Testis (tissue), 2 donors: ENCODE results near the gene KLRK1.

Experiments
- CTCF ChIP-seq, 3 experiments: fragments of 450-650 bp in 2 of 3; fragments of 200-600 bp in 1 of 3; sonication (generic) in 1 of 3; IDR thresholded peaks; one replicate each; pipeline ENCODE4 v1.5.1; 2016 to 2019; ENCODE audit warnings: antibody characterized with exemption in 3 of 3, mild to moderate bottlenecking in 2 of 3, moderate library complexity in 1 of 3
- POLR2A ChIP-seq: fragments of 450-650 bp; IDR thresholded peaks from one replicate; pipeline ENCODE4 v1.6.1; 2017; ENCODE audit warnings: antibody characterized with exemption, mild to moderate bottlenecking, moderate library complexity

DNA sequence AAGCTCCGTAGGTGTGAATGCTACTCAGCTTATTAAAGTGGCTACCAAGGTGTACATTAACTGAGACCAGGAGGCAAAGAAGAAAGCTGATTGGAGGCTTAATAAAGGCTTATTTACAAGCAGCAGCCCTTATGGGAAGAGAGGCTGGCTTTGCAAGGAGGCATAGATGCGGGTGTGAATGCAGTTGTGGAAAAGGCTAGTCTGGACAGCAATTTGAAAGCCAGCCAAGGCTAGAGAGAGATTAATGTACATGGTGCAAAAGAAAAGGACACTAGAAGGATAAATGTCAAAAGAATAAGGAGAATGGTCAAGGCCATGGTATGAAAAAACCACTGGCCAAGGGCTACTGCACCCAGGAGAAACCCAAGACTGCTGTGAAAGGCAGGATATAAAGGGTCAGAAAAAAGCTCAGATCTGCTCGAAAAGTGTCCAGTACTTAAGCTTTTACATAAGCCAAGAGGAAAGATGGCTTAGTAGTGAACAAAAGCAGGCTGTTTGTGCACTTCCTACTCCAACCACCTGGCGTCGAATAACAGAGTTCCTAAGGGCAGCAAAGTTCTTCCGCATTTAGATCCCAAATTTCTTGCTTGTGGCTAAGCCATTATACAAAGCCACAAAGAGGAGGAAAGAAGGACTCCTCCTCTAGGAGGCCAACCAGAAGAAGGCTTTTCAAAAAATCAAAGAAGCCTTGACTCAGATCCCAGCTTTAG, 24.0 kb downstream of the KLRK1 start:
- TF ChIP-seq POLR2A (no peak), CTCF (IDR thresholded peaks at IDR 0.05) (peak in 1 of 3 experiments; percentile 11)
